GM19025 (cell line): ENCODE data around the gene COL5A1.
"Not testable (repeated sequence)": the region's sequence is repeated elsewhere in the genome, so short reads cannot be mapped to it uniquely, and the experiment has no call there.

Source experiments
- ATAC-seq: cut with Tn5 transposase; IDR thresholded peaks from one replicate; pipeline ENCODE4 v1.9.1; 2021; ENCODE audit warnings: mild to moderate bottlenecking, low read depth, moderate library complexity; ENCODE audit not compliant: unreplicated experiment

The COL5A1 gene

DNA sequence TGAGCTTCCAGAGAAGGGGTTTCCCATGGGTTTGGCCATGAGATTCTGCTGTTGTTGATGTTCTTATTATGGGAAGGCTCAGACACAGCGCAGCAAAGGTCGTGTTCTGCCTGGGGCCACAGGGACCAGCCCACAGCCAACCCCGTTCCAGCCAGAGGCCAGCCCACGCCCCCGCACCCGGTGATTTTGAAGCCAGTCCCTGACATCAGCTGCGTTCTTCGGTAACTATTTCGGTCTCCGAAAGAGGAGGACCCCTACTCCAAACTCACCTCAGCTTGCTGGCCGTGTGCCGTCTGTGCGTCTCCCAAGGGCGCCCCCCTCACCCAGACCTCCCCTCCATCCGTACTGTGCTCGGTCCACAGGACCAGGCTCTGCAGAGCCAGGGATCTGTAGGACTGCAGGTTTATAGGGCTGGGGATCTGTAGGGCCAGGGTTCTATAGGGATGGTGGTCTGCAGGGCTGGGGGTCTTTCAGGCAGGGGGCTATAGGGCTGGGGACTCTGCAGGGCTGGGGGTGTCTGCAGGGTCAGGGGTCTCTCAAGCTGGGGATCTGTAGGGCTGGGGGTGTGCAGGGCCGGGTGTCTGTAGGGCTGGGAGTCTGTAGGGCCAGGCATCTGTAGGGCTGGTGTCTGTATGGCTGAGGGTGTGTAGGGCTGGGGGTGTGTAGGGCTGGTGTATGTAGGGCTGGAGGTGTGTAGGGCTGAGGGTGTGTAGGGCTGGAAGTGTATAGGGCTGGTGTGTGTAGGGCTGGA is 11.8 kb downstream of the COL5A1 start:
- no peak for ATAC-seq

DNA sequence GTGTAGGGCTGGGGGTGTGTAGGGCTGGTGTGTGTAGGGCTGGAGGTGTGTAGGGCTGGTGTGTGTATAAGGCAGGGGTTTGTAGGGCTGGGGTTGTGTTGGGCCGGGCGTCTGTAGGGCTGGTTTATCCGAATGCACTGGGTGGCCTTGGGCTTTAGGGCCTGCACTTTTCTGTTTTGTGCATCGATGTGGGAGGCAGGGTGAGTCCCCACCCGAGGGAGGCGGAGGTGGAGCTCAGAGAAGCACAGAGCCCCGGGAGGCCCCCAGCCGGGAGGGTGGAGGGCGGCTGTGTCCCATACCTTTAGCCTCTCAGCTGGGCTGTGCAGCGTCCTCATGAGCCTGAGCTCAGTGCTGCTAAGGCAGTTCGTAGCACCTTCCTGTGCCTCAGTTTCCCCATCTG is 13.5 kb downstream of the COL5A1 start:
- no peak for ATAC-seq

DNA sequence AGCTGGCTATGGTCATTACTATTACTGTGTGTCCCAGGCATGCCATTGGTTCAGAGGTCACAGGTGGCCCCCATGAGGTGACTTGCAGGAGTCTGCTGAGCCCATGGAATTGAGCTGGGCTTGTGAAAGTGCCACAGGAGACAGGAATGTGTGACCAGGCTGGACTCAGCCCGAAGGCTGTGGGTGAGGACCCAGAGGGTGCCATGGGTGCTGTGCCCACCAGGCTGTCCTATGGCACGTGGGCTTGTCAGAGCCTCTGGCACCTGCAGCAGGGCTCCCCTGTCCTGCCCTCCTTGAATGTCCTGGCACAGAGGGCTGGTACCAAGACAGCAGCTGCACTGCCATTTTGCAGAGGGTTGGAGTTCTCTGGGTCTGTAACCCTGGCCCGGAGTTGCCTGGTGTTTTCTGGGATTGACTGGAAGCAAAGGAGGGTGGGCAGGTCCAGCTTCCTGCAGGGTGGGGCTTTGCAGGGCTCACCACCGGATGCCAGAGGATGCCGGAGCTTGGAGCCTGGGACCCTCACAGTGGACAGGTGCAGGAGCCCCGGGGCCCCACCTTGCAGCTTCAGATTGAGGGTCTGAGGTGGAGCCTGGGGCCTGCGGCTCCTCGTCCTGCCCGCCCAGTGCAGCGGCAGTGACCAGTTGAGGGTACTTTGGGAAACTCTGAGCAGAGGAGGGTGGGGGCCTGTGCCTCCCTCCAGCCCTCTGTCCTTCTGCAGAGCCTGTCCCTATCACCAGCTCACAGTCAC is 14.2 kb downstream of the COL5A1 start:
- no peak for ATAC-seq

DNA sequence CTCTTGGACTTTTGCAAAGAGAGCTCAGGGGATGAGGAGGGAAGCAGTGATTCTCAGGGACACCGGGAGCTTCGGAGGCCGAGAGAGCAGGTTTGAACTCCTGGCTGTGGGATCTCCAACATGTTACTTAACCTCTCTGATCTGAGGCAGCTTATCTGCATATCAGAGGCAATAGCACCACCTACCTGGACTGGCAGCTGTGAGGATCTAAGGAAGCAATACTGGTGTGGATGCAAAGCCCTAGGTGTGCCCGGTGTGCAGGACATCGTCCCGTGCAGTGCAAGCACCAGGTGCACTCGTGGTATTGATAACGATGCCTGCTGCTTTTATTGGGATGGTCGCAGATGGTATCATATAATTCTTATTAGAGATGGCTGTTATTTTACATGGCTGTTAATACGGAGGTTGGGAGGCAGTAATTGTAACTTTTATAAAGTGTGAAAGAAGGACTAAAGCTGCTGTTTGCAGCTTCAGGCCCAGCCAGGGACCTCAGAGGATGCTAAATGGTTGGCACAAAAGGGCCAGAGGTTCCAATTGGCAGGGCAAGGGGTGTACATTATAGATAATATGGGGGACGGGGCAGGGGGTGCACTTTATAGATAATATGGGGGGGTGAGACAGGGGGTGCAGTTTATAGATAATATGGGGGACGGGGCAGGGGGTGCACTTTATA is 14.9 kb downstream of the COL5A1 start:
- no peak for ATAC-seq

DNA sequence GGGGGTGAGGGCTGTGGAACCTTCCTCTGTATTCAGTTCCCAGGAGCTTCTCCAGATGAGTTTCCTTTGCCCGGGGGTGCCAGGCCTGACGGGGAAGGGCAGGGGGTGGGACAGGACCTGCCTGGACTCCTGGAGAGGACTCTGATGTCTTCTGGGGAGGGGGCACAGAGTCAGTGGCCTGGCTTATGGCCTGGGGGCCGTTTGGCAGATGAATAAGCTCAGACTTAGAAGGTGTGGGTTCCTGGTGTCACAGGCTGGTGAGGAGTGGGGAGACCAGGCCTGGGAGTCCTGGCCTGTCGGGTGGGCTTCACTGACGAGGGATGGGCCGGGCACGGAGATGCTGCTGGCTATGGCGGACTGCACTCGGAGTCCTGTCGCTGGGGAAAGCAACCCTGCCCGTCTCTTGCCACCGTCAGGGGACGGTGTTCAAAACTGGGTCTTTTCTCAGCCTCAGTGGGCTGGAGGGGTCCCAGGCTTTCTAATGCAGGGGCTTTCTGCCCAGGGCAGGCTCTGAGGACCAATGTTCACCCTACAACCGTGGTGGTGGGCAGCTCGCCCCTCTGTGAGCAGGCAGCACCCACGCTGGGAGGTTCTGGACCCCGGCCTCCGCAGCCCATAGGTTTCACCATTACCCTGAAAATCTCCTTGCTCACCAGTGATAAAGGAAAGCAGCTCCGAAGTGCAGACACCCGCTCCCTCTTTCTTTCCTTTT is 16.2 kb downstream of the COL5A1 start:
- no peak for ATAC-seq

DNA sequence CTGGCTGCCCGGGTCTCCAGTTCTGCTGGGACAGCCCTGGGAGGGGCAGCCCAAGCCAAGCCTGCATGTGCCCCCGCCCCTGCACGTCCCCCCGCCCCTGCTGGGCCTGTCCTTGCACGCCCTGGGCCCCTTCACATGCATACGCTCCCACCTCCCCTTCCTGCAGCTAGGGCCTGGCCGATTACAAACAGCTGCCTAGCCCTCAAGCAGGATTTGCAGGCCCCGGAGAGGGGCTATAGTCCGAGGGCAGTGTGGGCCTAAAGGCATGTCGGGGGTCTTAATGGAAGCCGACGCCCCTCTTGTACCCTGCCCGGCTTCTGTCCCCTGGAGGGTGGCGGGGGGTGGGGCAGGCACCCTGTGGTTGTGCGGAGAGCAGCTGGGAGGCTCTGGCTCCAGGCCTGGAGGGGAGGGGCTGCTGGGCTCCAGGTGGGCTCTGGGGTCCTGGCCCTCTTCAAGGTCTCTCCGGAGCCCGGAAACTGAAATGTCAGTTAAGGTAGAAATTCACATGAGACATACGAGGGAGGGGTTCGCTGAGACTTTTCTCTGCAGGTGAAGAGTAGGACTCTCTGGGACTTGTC is 16.9 kb downstream of the COL5A1 start:
- no peak for ATAC-seq

DNA sequence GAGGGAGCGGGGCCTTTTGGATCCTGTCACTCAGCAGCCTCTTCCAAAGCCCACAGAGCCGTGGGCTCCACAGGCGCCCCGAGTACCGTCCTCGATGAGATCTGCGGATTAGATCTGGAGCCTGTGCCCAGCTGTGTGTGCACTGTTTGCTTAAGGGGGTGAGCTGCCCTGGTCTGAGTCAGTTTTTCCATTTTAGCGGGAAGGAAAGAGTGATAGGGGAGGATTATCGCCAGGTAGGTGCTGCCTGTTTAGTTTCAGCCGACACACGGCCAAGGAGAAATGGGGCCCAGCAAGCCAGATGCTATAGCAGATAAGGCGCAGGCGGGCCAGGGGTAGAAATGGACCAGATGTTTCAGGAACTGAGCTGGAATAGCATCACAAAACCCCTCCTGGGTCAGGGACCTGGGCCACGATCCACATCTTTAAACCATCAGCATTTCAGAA is 18.1 kb downstream of the COL5A1 start:
- no peak for ATAC-seq

DNA sequence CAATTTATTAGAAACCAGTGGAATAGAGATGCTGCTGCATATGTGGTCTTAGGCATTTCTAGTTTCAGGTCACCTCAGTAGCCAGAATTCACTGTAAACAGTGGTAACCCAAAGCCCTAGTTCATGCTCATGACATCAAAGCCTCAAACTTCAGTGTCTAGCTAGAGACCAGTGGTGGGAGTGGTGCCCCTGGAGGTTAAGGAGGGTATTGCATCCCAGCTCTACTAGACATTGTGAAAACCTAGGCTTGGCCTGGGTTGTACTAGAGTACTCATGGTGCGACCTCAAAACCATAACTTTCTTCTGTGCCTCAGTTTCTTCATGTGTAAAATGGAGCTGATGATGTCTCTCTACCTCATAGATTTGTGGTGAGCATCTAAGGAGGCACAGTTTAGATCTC is 18.8 kb downstream of the COL5A1 start:
- no peak for ATAC-seq

DNA sequence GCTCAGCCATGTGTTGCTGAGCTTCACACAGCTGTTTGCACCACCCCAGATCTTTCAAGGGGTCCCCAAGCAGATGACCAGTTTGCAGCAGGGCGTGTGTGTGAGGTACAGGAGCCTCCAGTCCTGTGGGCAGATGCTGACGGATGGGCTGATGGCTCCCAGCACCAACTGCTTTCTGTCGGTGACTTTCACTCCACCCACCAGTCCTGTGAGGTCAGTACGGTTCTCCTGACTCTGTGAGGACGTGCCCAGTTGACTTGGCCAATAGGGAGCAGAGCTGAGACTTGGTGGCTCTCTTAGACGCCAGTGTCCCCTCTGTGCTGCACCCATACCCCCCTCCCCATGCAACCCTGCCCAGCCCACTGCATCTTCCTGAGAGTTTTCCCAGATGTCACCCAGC is 19.7 kb downstream of the COL5A1 start:
- no peak for ATAC-seq

DNA sequence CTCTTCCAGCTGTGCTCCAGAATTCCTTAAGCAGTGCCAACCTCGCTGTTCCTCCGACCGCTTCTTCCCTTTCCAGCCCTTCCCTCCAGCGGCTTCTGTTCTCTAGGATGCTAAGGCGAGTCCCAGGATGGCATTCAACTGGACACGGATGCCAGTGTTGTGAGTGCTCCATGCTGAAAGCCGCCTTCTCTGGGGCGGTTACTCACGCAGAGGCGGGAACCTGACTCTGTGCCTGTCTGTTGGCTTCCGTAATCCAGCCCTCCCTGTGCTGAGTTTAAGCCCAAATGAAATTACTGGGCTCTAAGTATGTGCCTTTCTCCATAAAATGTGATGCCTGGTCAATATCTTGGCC is 20.2 kb downstream of the COL5A1 start:
- ATAC-seq: no peak

DNA sequence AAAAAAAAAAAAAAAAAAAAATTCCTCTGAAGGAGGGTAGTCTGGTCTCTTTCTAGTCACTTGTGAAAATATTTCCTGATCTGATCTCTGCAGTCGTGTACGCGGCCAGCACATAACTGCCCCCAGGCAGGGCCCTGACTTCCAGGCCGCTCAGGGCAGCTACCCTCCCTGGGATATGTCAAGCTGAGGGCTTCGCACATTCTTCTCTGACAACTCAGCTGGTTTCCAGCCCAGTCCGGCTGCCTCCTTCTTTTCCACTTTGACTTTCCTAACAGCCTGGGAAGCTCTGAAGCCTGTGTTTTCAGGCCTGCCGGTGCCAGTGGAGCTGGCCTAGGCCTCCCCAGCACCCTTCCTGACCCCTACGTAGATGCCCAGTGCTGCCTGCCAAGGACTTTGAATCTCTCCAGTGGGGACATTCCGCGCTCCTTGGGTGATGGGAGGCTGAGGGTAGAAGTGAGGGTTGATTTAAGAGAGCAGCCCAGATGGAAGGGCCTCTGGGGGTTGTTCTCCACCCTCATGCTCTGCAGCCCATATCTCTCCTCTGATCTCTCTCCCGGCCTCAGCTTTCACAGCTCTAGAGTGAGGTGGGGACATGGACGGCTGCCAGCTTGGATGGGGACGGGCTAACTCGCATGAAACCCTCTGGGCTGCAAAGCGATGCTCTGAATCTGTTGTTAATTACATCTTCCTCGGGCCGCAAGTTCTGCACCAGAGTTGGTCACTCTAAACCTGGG is 20.7 kb downstream of the COL5A1 start:
- ATAC-seq: no peak

DNA sequence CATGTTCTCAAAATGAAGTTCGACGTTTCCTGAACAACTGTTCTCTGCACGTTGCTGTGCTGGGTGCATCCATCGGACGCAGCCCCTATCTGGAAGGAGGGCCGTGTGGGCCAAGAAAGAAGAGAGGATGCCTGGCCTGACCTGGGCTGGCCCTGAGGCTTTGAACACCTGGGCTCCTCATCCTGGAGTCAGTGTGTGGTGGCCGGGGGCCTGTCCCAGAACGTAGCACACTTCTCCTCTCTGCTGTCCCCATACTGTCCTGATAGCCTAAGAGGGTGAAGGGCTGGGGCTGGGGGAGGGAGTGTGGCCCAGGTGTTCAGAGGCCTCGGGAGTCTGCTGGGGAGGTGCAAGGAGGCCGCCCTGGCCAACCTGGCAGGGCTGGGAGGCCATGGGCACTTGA is 21.5 kb downstream of the COL5A1 start:
- no peak for ATAC-seq

DNA sequence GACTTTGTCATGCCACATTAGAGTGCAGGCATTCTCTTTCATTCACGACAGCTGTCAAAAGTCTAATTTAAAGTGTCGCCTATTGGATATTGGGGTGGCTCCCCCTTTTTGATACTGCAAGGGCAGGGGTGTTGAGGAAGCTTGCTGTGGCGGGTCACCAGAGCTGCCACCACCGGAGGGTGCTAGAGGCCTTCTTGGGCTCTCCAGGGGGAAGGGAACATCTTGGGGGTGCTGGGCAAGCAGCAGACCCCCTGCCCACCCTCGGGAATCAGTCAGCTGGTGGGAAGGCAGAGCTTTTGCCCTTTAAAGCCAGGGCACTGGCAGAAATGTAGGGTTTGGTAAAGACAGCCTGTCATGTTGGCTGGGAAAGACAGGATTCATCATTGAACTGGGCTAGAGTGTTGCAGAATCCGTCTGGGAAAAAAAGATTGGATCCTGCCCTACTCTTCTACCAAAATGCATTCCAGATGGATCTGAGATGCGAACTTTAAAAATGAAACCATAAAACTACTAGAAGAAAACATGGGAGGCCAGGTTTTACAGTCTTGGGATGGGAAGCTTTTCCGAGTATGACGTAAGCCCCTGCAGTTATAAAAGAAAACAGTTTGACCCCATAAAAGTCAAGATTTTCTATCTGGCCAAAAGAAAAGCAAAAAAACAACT is 22.3 kb downstream of the COL5A1 start:
- no peak for ATAC-seq

DNA sequence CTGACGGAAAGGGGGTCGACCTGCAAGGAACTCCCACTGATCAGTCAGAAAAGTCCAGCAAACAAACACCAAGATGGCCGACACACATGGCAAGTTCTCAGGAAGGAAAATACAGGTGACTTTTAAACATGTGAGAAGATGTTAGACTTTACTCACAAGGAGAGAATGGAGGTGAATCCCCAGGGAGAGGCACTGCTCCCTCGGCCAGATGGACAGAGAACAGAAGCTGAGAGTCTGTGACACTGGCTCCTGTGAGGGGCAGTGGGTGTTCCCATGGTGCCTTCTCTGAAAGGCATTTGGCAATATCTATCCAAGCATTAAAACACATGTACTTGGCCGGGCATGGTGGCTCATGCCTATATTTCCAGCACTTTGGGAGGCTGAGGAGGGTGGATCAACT is 22.8 kb downstream of the COL5A1 start:
- no peak for ATAC-seq

DNA sequence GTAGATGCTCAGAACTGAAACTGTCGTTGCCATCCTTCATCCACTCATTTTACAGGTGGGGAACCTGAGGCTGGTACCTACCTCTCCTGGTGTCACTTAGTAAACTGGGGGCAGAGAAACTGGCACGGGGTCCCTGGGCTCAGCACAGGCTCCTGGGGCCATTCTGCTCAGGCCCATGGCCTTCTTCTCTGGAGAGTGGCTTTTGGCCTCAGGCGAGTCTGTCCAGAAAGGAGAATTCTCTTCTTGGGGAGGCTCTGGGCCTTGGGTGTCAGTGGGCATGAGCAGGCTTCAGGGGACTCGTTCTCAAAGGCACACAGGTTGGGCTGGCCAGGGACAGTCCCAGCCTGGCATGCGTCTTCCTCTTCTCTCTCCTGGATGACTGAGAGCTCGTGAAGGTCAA is 24.6 kb downstream of the COL5A1 start:
- no peak for ATAC-seq

DNA sequence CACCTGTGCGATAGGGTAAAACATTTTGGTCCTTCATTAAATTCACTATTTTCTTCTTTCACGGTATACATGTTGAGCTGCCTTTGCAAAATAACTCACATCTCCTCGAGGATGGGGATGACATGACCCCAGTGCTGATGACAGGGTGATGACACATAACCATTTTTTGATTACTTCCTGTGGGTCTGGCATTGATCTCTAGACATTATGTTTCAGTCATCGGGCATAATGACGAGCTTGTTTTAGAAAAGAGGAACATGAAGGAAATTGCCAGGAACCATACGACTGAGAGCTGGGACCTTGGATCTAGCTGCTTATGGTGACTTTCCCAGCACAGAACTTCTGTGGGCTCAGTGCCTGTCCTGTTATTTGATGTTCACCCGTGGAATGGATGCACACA is 25.2 kb downstream of the COL5A1 start:
- no peak for ATAC-seq

DNA sequence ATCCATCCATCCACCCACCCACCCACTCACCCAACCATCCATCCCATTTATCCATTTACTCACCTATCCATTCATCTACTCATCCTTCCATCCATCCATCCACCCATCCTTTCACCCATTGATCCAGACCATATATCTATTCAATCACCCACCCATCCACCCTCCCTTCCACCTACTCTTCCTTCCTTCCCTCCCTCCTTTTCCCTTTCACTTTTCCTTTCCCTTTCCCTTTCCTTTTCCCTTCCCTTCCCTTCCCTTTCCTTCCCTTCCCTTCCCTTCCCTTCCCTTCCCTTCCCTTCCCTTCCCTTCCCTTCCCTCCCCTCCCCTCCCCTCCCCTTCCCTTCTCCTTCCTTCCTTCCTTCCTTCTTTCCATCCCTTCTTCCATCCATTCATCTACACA is 27.4 kb downstream of the COL5A1 start:
- not testable (repeated sequence) for ATAC-seq

DNA sequence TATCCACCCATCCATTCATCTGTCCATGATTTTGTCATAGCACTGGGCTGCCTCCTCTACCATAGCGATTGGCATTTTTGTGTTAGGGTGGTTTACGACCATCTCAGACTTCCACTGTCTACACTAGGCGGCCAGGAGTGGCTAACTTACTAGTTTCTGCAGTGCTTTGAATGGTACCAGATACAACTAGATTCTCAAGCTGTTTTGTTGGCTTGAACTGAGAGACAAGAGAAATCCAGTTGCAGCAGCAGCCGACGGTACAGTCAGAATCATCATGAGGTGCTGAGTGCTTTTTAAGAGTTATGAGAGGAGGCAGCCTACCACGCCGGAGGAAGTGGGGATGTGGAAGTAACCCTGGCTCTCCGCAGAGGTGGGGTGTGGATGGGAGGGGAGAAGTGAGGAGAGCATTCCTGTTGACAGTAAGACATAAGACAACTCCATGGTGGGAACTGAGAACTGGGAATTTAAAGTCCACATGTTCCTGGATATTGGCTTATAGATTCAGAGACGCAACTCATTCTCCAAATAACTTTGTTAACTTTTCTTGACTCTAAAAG is 27.9 kb downstream of the COL5A1 start:
- ATAC-seq: no peak

DNA sequence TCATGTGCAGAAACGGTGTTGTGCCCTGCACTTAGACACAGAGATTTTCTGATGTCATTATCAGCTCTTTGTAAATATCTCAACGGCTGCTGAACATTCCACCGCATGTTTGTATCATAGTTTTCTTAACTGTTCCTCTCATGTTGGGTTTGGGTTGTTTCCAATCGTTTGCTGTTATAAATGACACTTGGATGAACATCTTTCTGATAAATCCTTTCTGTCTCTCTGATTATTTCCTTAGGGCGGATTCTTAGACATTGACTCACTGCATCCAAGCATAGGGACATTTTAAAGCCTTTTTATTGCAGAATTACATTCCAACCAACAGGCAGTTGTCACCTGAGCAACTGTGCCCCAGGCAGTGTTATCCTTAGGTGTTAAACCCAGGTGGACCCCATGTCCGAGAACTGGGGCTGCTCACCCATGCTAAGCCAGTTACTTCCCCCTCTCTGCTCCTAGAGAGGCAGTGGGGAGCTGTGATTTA is 28.5 kb downstream of the COL5A1 start:
- ATAC-seq: no peak
